ENCODE results near the gene ACTN3. TPM values are rescaled to one million over a fixed set of nuclear protein-coding genes. Genes with fewer than 3 reads are reported as not detected.

The ACTN3 gene
- total RNA-seq, 1 donor from 2014 or later = 2.0 TPM

- TF ChIP-seq CTCF (IDR thresholded peaks at IDR 0.05; ENCODE audit: partially characterized antibody, unreplicated experiment) = no peak
- Mint-ChIP-seq H3K36me3 (ENCODE audit: unreplicated experiment) (no peaks in the 10 kb centered on the region), H3K9me3 (ENCODE audit: unreplicated experiment) (no peaks in the 10 kb centered on the region), H3K4me1 (ENCODE audit: low read depth, unreplicated experiment) (peaks cover 7% of the 10 kb centered on the region), H3K27me3 (ENCODE audit: unreplicated experiment) (peaks cover 7% of the 10 kb centered on the region), H3K27ac (ENCODE audit: unreplicated experiment) (peak within 1 kb of the TSS; percentile 93), H3K4me3 (ENCODE audit: unreplicated experiment) (peak within 1 kb of the TSS; percentile 98)
- peak; percentile 91 for DNase-seq
These were observed 36.3 kb upstream of the ACTN3 start, which contains the start of gene BBS1 for GRCh38 chr11:66510271-66510989. Gene BBS1 (plus strand): TSS chr11:66510635. CDS start chr11:66510660, 25 bp downstream.

GRCh38 chr11:66510990-66511339, 35.7 kb upstream of the ACTN3 start:
- peak overlapping the region; percentile 98 for H3K4me3 Mint-ChIP-seq (ENCODE audit: unreplicated experiment)
- no peaks in the 10 kb centered on the region for H3K36me3 Mint-ChIP-seq (ENCODE audit: unreplicated experiment)
- peaks cover 7% of the 10 kb centered on the region for H3K4me1 Mint-ChIP-seq (ENCODE audit: low read depth, unreplicated experiment)
- H3K27ac Mint-ChIP-seq (ENCODE audit: unreplicated experiment) = peak overlapping the region; percentile 93
- peaks cover 7% of the 10 kb centered on the region for H3K27me3 Mint-ChIP-seq (ENCODE audit: unreplicated experiment)
- TF ChIP-seq CTCF (IDR thresholded peaks at IDR 0.05; ENCODE audit: partially characterized antibody, unreplicated experiment) = no peak
- no peak for DNase-seq
- H3K9me3 Mint-ChIP-seq (ENCODE audit: unreplicated experiment) = no peaks in the 10 kb centered on the region

DNA sequence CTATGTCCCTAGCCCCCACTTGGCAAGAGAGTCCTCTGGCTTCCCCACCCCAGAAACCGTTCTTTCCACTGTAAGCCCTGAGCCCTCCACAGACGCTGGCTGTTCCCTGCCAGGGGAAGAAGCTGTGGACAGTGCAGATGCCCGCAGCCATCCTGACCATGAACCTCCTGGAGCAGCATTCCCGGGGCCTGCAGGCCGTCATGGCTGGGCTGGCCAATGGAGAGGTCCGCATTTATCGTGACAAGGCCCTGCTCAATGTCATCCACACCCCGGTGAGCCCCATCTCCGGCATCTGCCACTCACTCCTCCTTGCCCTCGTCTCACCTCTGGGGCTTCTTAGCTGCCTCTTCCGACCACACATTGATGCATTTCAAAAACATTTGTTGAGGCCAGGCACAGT, 23.1 kb upstream of the ACTN3 start:
- H3K4me3 Mint-ChIP-seq (ENCODE audit: unreplicated experiment) = no peak overlapping the region
- H3K27me3 Mint-ChIP-seq (ENCODE audit: unreplicated experiment) = no peaks in the 10 kb centered on the region
- no peak for TF ChIP-seq CTCF (IDR thresholded peaks at IDR 0.05; ENCODE audit: partially characterized antibody, unreplicated experiment)
- no peaks in the 10 kb centered on the region for H3K4me1 Mint-ChIP-seq (ENCODE audit: low read depth, unreplicated experiment)
- no peak overlapping the region for H3K27ac Mint-ChIP-seq (ENCODE audit: unreplicated experiment)
- no peaks in the 10 kb centered on the region for H3K36me3 Mint-ChIP-seq (ENCODE audit: unreplicated experiment)
- no peak for DNase-seq
- H3K9me3 Mint-ChIP-seq (ENCODE audit: unreplicated experiment) = no peaks in the 10 kb centered on the region

DNA sequence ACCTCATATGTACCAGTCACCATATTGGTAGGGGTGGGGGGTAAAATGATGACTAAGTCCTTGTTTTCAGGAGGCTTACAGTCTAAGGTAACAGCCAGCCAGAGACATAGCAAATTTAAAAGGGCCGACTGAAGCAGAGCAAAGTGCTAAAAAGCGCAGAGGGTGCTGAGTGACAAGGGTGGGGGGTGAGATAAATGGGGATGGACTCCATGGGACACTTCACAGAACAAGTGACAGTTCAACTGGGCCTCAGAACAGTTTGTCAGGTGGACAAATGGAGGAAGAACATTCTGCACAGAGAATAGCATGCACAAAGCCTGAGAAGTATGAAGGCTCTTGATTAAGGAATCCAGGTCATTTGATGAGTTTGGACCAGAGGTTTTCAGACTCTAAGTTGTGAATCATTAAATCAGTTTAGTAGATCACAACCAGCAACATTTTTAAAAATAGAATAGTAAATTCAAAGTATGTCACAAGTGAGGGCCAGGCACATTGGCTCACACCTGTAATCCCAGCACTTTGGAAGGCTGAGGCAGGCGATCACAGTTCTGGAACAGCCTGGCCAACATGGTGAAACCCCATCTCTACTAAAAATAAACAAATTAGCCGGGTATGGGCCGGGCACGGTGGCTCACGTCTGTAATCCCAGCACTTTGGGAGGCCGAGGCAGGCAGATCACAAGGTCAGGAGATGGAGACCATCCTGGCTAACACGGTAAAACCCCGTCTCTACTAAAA, 22.2 kb upstream of the ACTN3 start:
- Mint-ChIP-seq H3K9me3 (ENCODE audit: unreplicated experiment) (no peaks in the 10 kb centered on the region), H3K27me3 (ENCODE audit: unreplicated experiment) (no peaks in the 10 kb centered on the region), H3K27ac (ENCODE audit: unreplicated experiment) (no peak overlapping the region), H3K4me3 (ENCODE audit: unreplicated experiment) (no peak overlapping the region), H3K36me3 (ENCODE audit: unreplicated experiment) (no peaks in the 10 kb centered on the region), H3K4me1 (ENCODE audit: low read depth, unreplicated experiment) (no peaks in the 10 kb centered on the region)
- no peak for DNase-seq
- TF ChIP-seq CTCF (IDR thresholded peaks at IDR 0.05; ENCODE audit: partially characterized antibody, unreplicated experiment) = no peak

- H3K4me3 Mint-ChIP-seq (ENCODE audit: unreplicated experiment) = no peak overlapping the region
- H3K9me3 Mint-ChIP-seq (ENCODE audit: unreplicated experiment) = no peaks in the 10 kb centered on the region
- H3K27me3 Mint-ChIP-seq (ENCODE audit: unreplicated experiment) = peaks cover 4% of the 10 kb centered on the region
- H3K27ac Mint-ChIP-seq (ENCODE audit: unreplicated experiment) = no peak overlapping the region
- no peaks in the 10 kb centered on the region for H3K4me1 Mint-ChIP-seq (ENCODE audit: low read depth, unreplicated experiment)
- H3K36me3 Mint-ChIP-seq (ENCODE audit: unreplicated experiment) = no peaks in the 10 kb centered on the region
- no peak for TF ChIP-seq CTCF (IDR thresholded peaks at IDR 0.05; ENCODE audit: partially characterized antibody, unreplicated experiment)
- no peak for DNase-seq
These were observed 17.6 kb upstream of the ACTN3 start for GRCh38 chr11:66529069-66529468.
